AG04449 (cell line): ENCODE measurements around the gene UNC93A.

Experiments
- CTCF ChIA-PET: fragments of 350-600 bp; formaldehyde crosslinking; extraction: SDS; loops from one replicate; lab custom pipeline; 2021; ENCODE audit warnings: antibody characterized with exemption; lab: Yijun Ruan, JAX
- POLR2A ChIA-PET: fragments of 400-600, 350-600 bp; formaldehyde crosslinking; extraction: SDS; loops from one replicate; lab custom pipeline; 2020; ENCODE audit warnings: antibody characterized with exemption, inconsistent platforms; lab: Yijun Ruan, JAX
- DNase-seq: peaks from one replicate; pipeline ENCODE4 v3.0.0-alpha.2; 2010; ENCODE audit warnings: low read depth, low spot score
- H3K4me3 ChIP-seq: 2 replicates; pipeline ENCODE4 v1.5.1; 2011; ENCODE audit warnings: low read depth, mild to moderate bottlenecking, control low read depth, low read length
- TF ChIP-seq, protein P1 (sequence below): IDR thresholded peaks from one replicate; pipeline ENCODE4 v1.5.1; 2011; ENCODE audit warnings: mild to moderate bottlenecking, moderate library complexity, low read length, control low read depth, inconsistent platforms; ENCODE audit not compliant: insufficient read depth; ENCODE audit errors: missing control alignments

The UNC93A gene

DNA sequence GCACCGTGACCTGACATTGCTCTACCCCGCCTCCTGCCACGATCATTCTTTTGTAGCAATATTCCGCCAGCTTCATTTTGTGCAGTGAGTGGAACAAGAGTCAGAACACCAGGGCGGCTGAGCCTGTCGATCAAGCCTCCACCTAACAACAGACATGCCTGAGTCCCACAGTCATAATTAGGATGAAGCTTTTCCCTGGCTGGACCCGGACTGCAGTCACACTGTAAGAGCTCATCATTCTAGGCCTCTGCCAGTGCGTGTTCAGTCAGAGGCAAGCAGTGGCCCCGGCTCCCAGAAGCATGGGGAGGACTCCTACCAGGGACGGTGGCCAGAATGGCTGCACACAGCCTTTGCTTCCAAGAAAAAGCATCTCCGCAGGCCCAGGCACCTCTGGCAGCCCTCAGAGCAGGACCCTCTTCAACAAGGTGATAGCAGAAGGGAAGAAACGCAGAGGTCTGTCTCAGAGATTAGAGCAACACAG is 23.2 kb upstream of the UNC93A start:
- no peak overlapping the region for H3K4me3 ChIP-seq
- CTCF ChIA-PET: no interaction called here
- TF ChIP-seq, protein P1, sequence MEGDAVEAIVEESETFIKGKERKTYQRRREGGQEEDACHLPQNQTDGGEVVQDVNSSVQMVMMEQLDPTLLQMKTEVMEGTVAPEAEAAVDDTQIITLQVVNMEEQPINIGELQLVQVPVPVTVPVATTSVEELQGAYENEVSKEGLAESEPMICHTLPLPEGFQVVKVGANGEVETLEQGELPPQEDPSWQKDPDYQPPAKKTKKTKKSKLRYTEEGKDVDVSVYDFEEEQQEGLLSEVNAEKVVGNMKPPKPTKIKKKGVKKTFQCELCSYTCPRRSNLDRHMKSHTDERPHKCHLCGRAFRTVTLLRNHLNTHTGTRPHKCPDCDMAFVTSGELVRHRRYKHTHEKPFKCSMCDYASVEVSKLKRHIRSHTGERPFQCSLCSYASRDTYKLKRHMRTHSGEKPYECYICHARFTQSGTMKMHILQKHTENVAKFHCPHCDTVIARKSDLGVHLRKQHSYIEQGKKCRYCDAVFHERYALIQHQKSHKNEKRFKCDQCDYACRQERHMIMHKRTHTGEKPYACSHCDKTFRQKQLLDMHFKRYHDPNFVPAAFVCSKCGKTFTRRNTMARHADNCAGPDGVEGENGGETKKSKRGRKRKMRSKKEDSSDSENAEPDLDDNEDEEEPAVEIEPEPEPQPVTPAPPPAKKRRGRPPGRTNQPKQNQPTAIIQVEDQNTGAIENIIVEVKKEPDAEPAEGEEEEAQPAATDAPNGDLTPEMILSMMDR: no peak
- no peak for DNase-seq
- POLR2A ChIA-PET: no interaction called here

DNA sequence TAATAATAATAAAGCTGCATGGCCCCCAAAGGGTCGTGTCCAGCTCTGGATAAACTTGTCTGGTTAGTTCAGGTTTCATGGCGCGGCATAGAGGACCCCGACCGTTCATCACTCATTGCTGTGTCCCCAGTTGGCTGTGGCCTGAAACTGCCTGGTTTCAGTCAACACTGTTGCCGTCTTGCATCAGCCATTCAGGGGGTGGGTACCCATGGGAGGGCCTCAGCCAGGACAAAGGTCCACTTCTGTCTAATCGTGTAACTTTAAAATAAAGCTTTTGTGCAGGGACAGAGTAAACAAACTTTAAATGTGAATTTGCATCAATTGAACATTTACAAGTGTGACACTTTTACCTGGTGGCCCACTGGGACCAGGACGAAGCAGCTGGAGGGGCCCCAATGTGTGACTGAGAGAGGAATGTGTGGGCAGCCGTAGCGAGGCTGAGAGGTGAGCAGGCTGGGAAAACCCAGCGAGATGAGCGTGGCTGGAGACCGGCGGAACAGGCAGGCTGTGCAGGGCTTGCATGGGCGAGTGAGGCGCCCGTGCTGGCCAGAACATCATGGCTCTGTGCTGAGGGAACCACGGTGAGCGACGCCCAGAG is 22.3 kb upstream of the UNC93A start:
- DNase-seq: no peak
- TF ChIP-seq, protein P1: no peak
- H3K4me3 ChIP-seq: no peak overlapping the region
- POLR2A ChIA-PET: no interaction called here
- CTCF ChIA-PET: no interaction called here

DNA sequence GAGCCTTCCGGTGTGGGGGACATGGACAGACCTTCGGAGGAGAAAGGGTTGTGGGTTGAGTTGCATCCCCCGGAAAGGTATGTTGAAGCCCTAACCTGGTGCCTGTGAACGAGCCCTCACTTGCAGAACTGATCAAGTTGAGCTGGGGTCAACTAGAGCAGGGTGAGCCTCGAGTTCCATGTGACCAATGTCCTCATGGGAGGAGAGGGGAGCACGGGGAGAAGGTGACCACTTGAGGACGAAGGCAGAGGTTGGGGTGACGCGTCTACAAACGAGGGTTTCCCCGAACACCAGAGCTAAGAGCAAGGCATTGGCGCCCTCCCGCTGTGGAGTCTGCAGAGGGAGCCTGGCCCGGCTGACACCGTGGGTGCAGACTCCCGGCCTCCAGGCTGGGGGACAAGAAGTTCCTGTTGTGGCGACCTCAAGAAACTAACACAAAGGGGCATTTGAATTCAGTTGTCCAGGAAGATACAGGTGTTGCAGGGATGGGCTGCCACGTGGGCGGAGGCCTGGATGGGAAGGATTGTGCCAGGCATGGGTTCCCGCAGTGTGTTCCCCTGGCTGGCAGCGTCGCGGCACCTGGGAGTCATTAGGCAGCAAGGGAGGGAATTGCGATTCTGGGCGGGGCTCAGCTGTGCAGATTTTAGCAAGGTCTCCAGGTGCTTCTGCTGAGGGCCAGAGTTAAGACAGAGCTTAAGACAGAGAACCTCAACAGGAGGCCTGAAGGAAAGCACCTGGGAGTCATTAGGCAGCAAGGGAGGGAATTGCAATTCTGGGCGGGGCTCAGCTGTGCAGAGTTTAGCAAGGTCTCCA is 20.4 kb upstream of the UNC93A start:
- TF ChIP-seq, protein P1: no peak
- POLR2A ChIA-PET: no interaction called here
- DNase-seq: no peak
- no peak overlapping the region for H3K4me3 ChIP-seq
- CTCF ChIA-PET: no interaction called here

DNA sequence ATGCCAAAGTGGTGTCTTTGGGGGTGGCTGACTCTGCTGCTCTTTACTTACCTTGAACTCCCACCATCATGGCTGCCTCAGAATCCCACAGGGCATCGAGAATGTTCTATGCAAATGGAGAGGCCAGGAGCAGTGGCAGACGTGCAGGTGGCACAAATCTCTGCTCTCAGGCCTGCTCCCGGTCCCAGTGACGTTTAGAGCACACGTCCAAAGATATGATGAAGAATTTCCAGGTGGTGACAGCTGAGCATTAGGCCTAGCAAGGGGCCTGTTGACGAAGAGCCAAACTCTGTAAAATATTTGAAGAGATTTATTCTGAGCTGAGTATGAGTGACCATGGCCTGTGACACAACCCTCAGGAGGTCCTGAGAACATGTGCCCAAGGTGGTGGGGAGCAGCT is 19.0 kb upstream of the UNC93A start:
- ChIA-PET POLR2A (no interaction called here), CTCF (no interaction called here)
- TF ChIP-seq, protein P1: no peak
- no peak overlapping the region for H3K4me3 ChIP-seq
- DNase-seq: no peak

DNA sequence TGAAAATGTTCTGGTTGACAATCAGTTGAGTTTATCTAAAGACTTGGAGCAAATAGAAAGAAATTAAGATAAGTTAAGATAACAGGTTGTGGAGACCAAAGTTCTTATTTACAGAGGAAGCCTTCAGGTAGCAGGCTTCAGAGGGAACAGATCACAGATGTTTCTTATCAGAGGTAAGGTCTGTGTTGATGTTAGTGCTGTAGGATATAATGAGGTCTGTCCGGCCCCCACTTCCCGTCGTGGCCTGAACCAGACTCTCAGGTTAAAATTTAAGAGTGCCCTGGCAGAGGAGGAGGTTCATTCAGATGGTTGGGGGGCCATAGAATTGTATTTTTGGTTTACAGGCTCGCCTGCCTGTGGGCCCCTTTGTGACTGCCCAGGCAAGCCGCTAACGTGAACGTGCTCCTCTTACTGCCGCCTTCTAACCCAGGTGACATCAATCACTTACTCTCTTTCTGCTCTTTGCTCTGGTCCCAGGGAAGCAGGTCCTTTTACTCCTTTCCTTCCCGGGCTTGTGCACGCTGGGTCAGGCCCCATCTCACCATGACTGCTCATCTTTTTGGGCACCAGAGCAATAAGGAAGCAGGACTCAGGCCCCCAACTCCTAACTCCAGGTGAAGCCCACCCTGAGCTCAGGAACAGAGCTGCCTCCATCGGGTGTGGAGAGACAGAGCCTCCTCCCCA is 18.3 kb upstream of the UNC93A start:
- ChIA-PET CTCF (no interaction called here), POLR2A (no interaction called here)
- TF ChIP-seq, protein P1: no peak
- H3K4me3 ChIP-seq: no peak overlapping the region
- no peak for DNase-seq

DNA sequence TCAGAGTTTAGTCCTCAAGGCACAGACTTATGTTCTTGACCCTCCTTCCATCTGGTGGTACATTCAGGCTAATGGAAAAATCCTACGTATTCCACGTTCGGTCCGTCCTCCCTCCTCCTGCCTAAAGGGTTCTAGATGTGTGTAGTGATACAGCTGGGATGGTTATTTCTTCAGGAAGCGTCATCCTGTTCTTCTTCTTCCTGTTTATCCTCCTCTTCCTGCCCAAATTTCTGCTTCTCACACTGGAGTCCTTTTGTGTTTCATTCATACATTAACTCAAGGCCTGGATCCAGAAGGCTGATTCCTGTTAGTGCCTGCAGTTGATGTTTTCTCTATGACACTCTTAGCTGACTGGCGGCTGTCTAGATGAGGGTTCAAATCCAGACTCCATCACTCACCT is 16.8 kb upstream of the UNC93A start:
- ChIA-PET CTCF (no interaction called here), POLR2A (no interaction called here)
- H3K4me3 ChIP-seq: no peak overlapping the region
- no peak for DNase-seq
- TF ChIP-seq, protein P1: no peak
